Occipital lobe (tissue), 2 donors: ENCODE results near the gene IL3RA. TPM values are rescaled to one million over a fixed set of nuclear protein-coding genes. Genes with fewer than 3 reads are reported as not detected.
"Not testable (repeated sequence)": the region's sequence is repeated elsewhere in the genome, so short reads cannot be mapped to it uniquely, and the experiment has no call there.

ENCODE experiments used
- DNase-seq: peaks from one replicate; lab custom pipeline; 2025; lab: John Stamatoyannopoulos, UW
- total RNA-seq: library from RNA; depleted of rRNA; stranded (reverse); fragments of >200 nt; gene quantifications from one replicate; pipeline ENCODE4 v1.2.3, GENCODE V29; 2014

The IL3RA gene
- total RNA-seq, 1 donor from 2014 or later: 0.94 TPM

DNA sequence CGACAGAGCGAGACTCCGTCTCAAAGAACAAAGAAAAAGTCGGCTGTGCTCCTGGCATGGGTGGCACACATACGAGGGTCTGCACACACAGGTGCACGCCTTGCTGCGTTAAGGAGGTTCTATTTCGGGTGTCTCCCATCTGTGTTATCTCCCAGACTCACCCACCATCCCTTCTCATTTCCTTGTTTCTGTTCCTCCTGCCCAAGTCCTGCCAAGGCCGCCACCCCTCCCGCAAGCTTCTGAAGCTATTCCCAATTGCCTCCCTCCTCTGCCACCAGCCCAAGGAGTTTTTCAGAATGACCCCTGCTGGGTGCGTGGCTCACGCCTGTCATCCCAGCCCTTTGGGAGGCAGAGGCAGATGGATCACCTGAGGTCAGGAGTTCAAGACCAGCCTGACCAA, 6.0 kb upstream of the IL3RA start:
- no peak for DNase-seq

DNA sequence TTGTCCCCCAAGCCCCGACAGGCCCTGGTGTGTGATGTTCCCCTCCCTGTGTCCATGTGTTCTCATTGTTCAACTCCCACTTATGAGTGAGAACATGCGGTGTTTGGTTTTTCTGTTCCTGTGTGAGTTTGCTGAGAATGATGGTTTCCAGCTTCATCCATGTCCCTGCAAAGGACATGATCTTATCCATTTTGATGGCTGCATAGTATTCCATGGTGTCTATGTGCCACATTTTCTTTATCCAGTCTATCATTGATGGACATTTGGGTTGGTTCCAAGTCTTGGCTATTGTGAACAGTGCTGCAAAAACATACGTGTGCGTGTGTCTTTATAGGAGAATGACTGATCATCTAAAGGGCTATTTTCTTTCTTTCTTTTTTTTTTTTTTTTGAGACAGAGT, 4.2 kb upstream of the IL3RA start:
- DNase-seq: not testable (repeated sequence)

- no peak for DNase-seq
Measured at GRCh38 chrX:1334854-1335253, 1.7 kb upstream of the IL3RA start.

DNA sequence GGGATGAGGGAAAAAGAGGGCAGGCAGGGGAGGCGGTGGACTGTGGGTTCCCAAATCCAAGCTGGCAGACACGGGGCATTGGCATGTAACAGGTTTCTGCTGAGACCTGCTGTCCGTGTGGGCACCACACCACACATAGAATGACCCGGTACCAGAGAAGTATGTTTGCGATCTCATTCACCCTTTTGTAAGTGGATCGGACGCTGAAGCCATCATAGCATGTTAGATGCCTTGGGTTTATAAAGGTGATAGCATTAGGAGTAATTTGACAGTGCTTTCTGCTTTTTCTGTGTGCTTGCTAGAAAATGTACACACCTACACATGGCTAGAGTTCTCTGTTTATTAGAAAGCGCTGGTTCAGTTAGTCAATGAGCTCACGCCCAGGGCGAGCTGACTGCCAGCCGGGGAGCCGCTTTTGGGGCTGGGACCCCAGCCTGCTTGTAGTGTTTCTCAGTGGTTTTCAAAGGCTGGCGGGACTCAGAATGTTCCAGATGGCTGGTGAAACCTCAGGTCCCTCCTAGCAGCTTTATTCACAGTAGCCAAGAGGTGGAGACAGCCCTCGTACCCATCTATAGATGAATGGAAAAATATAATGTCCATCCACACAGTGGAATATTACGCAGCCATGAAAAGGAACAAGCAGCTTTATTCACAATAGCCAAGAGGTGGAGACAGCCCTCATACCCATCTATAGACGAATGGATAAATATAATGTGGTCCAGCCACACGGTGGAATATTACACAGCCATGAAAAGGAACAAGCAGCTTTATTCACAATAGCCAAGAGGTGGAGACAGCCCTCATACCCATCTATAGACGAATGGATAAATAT, 579 bp downstream of the IL3RA start:
- DNase-seq: no peak

GRCh38 chrX:1341545-1342184, 5.1 kb downstream of the IL3RA start:
- DNase-seq: no peak

DNA sequence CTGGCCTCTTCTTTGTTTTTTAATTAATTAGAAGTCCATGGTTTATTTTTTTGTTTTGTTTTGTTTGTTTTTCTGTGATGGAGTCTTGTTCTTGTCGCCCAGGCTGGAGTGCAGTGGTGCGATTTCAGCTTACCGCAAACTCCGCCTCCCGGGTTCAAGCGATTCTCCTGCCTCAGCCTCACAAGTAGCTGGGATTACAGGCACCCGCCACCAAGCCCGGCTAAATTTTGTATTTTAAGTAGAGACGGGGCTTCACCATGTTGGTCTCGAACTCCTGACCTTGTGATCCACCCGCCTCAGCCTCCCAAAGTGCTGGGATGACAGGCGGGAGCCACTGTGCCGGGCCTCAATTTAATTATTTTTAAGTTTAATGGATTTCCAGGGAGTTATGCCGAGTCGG, 13.0 kb downstream of the IL3RA start:
- not testable (repeated sequence) for DNase-seq

DNA sequence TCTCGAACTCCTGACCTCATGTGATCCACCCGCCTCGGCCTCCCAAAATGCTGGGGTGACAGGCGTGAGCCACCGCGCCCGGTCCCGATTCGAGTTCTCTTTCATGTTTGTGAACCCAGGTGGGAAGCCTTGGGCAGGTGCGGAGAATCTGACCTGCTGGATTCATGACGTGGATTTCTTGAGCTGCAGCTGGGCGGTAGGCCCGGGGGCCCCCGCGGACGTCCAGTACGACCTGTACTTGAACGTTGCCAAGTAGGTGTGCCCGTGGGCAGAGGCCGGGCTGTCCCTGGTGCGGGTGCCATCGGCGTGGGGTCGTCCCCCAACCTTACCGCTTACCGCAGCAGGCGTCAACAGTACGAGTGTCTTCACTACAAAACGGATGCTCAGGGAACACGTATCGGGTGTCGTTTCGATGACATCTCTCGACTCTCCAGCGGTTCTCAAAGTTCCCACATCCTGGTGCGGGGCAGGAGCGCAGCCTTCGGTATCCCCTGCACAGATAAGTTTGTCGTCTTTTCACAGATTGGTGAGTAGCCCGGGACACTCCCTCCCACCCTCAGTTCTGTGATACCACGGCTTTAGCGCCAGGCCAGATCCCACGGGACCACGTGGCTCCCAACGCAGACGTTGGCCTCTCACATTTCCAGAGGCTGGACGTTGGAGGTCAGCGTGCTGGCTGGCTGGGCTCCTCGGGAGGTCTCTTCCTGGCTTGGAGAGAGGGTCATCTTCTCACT, 15.6 kb downstream of the IL3RA start:
- DNase-seq: no peak

DNA sequence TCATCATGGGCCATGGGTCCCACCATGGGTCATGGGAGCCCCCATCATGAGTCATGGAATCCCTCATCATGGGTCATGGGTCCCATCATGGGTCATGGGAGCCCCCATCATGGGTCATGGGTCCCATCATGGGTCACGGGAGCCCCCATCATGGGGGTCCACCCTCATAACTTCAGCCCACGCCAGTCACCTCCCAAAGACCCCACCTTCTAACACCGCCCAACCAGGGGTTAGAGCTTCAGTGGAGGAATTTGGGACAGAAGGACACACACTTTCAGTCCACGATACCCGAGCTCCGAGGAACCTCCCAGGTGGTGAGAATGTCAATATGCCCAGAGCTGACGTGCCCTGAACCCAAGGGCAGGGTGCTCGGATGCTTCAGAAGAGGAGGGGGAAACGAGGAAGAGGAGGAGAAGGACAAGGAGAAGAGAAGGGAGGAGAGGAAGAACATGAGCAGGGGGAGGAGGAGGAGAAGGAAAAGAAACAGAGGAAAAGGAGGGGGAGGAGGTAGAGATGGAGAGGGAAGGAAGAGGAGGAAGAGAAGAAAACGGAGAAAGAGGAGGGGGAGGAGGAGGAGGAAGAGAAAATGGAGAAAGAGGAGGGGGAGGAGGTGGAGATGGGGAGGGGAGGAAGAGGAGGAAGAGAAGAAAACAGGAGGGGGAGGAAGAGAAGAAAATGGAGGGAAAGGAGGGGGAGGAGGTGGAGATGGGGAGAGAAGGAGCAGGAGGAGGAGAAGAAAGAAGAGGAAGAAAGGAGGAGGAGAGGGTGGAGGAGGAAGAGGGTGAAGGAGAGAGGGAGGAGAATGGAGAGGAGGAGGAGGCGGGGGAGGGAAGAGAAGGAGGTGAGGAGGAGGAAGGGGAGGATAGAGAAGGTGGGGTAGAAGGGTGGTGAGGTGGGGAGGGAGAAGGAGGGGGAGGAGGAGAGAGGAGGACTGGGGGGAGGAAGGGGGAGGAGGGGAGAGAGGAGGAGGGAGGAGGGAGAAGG, 17.7 kb downstream of the IL3RA start:
- no peak for DNase-seq

DNA sequence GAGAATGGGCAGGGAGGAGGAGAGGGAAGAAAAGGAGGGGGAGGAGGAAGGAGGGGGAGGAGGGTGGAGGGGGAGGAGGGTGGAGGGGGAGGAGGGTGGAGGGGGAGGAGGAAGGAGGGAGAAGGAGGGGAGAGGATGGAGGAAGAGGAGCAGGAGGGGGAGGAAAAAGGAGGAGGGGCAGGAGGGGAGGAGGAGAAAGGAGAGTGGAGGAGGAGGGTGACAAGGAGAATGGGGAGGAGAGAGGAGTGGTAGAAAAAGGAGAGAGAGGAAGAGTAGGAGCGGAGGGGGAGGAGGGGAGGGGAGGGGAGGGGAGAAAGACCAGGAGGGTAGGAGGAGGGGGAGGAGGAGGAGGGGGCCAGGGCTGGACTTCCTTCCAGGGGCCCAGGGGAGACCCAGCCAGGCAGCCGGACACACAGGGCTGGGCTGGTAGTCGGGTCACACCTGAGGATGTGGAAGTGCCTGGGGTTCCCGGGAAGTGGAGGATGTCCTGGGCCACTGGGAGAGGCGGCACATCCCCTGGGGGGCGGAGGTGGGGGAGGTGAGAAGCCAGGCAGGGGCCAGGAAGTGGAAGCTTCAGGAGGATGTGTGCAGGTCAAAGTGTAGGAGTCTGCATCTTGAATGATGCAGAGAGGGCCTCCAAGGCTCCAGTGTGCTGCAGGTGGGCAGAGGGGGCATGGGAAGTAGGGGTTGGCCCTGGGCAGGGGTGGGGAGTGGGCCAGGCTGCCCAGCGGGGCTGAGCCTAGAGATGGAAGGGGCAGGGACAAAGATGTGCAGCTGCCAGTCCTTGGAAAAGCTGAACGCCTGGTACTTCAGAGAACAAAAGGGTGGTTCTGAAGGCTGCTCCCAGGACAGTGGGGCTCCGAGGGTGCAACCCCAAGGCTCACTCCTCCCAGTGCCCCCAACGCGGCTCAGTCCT, 18.8 kb downstream of the IL3RA start:
- no peak for DNase-seq

- DNase-seq: no peak
Measured at GRCh38 chrX:1357993-1358392, 21.4 kb downstream of the IL3RA start.

DNA sequence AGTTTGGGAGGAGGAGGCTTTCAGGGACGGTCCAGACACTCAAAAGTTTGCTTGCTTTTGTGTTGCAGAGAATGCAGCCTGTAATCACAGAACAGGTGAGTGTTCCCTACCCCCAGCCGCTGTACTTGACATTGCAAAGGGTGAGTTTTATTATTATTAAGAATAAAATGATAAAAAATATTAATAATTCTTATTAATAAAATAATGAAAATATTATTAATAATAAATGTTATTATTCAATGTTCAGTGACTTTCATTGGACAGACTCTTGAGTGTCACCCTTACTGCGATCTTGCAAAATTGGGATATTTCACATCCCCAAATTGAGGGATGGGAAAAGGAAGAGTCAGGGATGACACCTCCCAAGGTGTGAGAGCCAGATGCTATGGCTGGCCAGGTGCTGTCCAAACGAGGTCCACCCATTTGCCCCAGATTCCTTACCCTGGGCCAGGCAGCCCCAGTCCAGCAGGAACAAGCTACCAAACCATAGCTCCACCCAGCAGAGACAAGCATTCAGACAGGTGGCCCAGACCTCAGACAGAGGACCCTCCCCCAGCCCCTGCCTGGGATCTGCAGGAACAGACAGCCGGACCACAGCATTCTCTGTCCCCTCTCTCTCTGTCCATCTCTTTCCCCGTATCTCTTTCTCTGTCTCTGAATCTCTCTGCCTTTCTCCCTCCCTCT, 22.4 kb downstream of the IL3RA start:
- DNase-seq: no peak

DNA sequence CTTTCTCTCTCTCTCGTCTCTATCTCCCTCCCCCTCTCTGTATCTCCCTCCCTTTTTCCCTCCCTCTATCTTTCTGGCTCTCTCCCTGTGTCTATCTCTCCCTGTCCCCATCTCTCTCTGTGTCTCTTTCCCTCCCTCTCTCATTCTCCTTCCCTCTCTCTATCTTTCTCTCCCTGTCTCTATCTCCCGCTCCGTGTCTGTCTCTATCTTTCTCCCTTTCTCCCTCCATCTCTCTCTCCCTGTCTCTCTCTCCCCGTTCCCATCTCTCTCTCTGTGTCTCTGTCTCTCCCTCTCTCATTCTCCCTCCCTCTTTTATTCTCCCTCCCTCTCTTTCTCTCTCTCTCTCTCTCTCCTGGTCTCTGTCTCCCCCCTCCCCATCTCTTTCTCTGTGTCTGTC, 22.9 kb downstream of the IL3RA start:
- DNase-seq: no peak

DNA sequence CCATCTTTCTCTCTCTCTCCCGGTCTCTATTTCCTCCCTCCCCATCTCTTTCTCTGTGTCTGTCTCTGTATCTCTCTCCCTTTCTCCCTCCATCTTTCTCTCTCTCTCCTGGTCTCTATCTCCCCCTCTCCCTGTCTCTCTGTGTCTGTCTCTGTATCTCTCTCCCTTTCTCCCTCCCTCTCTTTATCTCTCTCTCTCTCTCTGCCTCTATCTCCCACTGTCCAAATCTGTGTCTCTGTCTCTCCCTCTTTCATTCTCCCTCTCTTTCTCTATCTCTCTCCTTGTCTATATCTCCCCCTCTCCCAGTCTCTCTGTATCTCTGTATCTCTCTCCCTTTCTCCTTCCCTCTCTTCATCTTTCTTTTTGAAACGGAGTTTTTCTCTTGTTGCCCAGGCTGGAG, 23.6 kb downstream of the IL3RA start:
- DNase-seq: no peak

- no peak for DNase-seq
Measured at GRCh38 chrX:1361275-1361674, 24.7 kb downstream of the IL3RA start.

- no peak for DNase-seq
Measured at GRCh38 chrX:1361910-1362309, 25.3 kb downstream of the IL3RA start.

DNA sequence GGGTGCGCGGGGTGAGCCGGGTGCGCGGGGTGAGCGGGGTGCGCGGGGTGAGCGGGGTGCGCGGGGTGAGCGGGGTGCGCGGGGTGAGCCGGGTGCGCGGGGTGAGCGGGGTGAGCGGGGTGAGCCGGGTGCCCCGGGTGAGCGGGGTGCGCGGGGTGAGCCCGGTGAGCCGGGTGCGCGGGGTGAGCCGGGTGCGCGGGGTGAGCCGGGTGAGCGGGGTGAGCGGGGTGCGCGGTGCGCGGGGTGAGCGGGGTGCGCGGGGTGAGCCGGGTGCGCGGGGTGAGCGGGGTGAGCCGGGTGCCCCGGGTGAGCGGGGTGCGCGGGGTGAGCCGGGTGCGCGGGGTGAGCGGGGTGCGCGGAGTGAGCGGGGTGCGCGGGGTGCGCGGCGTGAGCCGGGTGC, 29.8 kb downstream of the IL3RA start:
- DNase-seq: not testable (repeated sequence)

DNA sequence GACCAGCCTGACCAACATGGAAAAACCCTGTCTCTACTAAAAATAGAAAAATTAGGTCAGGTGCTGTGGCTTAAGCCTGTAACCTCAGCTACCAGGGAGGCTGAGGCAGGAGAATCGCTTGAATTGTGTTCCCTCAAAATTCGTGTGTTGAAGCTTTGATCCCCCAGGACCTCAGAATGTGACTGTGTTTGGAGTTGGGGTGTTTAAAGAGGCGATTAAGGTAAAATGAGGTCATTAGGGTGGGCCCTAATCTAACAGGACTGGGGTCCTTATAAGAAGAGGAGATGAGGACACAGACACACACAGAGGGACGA, 31.8 kb downstream of the IL3RA start:
- no peak for DNase-seq

DNA sequence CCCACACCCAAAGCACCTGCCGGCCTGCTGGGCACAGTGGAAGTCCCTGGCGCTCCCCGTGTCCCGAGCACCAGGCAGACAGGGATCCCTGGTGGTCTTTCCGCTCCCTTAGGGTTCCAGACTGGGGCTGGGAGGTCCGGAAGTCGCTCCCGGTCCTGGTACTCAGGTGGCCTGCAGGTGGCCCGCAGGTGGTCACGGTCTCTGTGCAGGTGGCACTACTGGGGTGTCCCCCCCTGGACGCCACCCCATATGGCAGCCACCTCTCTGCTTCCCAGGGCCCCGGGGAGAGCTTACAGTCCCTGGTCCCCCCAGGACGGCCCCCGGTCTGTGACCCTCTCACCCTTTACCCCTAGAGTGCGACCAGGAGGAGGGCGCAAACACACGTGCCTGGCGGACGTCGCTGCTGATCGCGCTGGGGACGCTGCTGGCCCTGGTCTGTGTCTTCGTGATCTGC, 41.7 kb downstream of the IL3RA start:
- DNase-seq: no peak

GRCh38 chrX:1380672-1381233, 44.2 kb downstream of the IL3RA start:
- DNase-seq: no peak
